Mesothelial cell of epicardium (in vitro differentiated cells): ENCODE measurements around the gene CLPTM1. TPM values are rescaled to one million over a fixed set of nuclear protein-coding genes. Genes with fewer than 3 reads are reported as not detected.

ENCODE experiments used
- DNase-seq, 2 experiments: peaks; one replicate each; pipeline ENCODE4 v3.0.0; 2021; ENCODE audit warnings: low spot score in 2 of 2; ENCODE audit not compliant: unreplicated experiment in 2 of 2
- H3K27ac Mint-ChIP-seq: 2 replicates; pipeline ENCODE4 v1.8.0; 2021; ENCODE audit warnings: mixed read lengths
- H3K27me3 Mint-ChIP-seq: 2 replicates; pipeline ENCODE4 v1.8.0; 2021; ENCODE audit warnings: low read depth, mixed read lengths
- H3K36me3 Mint-ChIP-seq: 2 replicates; pipeline ENCODE4 v1.8.0; 2021; ENCODE audit warnings: mixed read lengths
- H3K4me1 Mint-ChIP-seq: 2 replicates; pipeline ENCODE4 v1.8.0; 2021; ENCODE audit warnings: mixed read lengths
- H3K4me3 Mint-ChIP-seq: 2 replicates; pipeline ENCODE4 v1.8.0; 2021; ENCODE audit warnings: mild to moderate bottlenecking, moderate library complexity, mixed read lengths
- H3K9me3 Mint-ChIP-seq: 2 replicates; pipeline ENCODE4 v1.8.0; 2021; ENCODE audit warnings: mixed read lengths
- total RNA-seq: library from RNA; stranded (reverse); gene quantifications from 3 replicates; pipeline ENCODE4 v1.2.1, GENCODE V29; 2021
- TF ChIP-seq, protein P1 (sequence below): fragments of 200-600 bp; sonication (generic); IDR thresholded peaks from one replicate; pipeline ENCODE4 v1.5.0; 2021; ENCODE audit warnings: antibody characterized with exemption; ENCODE audit not compliant: unreplicated experiment

The CLPTM1 gene
- total RNA-seq, 1 donor from 2014 or later, result 85.6 TPM

DNA sequence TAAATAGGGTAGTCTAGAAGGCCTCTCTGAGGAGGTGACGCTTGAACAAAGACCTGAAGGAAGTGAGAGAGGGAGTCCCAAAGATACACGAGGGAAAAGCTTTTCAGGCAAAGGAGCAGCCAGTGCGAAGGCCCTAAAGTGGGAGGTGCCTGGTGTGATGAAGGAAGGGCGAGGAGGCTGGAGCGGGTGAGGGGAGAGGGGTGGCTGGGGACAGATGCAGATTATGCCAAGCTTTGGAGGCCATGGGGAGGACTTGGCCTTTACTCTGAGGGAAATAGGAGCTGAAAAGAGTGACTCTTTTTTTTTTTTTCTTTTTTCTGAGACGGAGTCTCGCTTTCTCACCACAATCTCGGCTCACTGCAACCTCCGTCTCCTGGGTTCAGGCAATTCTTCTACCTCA is 2.9 kb downstream of the CLPTM1 start:
- Mint-ChIP-seq H3K27me3 (no peaks in the 10 kb centered on the region), H3K9me3 (no peaks in the 10 kb centered on the region), H3K36me3 (peaks cover 8% of the 10 kb centered on the region), H3K27ac (no peak overlapping the region), H3K4me1 (peaks cover 22% of the 10 kb centered on the region), H3K4me3 (no peak overlapping the region)
- TF ChIP-seq, protein P1, sequence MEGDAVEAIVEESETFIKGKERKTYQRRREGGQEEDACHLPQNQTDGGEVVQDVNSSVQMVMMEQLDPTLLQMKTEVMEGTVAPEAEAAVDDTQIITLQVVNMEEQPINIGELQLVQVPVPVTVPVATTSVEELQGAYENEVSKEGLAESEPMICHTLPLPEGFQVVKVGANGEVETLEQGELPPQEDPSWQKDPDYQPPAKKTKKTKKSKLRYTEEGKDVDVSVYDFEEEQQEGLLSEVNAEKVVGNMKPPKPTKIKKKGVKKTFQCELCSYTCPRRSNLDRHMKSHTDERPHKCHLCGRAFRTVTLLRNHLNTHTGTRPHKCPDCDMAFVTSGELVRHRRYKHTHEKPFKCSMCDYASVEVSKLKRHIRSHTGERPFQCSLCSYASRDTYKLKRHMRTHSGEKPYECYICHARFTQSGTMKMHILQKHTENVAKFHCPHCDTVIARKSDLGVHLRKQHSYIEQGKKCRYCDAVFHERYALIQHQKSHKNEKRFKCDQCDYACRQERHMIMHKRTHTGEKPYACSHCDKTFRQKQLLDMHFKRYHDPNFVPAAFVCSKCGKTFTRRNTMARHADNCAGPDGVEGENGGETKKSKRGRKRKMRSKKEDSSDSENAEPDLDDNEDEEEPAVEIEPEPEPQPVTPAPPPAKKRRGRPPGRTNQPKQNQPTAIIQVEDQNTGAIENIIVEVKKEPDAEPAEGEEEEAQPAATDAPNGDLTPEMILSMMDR, result no peak
- DNase-seq, result no peak

DNA sequence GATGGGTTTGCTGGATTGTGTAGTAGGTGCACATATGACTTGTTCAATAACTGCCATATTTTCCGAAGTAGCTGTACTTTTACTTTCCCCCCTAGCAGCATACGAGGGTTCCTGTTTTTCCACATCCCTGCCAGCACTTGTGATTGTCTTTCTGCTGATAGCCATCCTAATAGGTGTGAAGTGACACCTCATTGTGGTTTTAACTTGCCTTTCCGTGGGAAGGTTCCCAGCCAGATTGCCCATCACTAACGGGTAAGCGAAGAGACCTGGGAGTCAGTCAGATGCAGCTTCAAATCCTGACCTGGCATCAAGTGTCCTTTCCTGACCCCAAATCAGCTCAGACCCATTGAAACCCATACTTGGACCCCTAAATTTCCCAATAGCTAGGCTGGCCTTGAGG is 4.5 kb downstream of the CLPTM1 start:
- no peak overlapping the region for H3K4me3 Mint-ChIP-seq
- H3K27me3 Mint-ChIP-seq, result no peaks in the 10 kb centered on the region
- no peak for DNase-seq
- no peaks in the 10 kb centered on the region for H3K9me3 Mint-ChIP-seq
- TF ChIP-seq, protein P1, result no peak
- peaks cover 11% of the 10 kb centered on the region for H3K36me3 Mint-ChIP-seq
- H3K4me1 Mint-ChIP-seq, result peaks cover 17% of the 10 kb centered on the region
- H3K27ac Mint-ChIP-seq, result no peak overlapping the region

DNA sequence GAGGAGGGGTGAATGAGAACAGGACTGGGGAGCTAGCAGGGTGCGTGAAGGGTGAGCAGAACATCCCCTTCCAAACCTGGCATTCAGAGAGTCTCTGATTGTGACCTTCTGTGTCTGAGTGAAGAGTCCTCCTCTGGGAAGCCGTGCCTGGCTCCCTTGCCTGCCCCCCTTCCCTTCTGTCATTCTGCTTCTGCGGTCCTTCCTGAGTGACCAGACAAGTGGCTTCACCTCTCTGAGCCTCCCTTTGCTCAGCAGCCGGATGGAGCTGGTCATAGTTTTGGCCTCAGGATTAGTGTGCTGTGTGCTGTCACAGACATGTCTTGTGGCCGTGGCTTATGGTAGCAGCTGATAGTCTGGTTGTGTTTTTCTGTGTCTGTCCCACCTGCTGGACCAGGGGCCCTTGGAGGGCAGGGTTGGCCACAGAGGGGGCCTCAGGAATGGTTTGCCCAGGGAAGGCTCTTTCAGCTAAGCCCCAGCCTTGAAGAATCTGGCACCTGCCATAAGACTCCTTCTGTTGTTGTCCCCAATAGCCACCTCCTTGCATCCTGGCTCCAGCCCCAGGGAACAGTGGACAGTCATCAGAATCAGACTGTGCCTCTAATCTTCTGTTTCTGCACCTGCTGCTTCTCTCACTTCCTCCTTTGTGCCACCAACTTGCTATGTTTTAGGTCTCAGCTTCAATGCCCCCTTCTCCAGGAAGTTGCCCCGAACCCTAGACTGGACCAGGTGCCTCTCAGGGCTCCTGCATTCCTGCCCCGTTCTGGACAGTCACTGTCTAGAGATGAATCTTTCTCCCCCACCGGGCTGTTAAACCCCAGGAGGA is 5.9 kb downstream of the CLPTM1 start:
- H3K27me3 Mint-ChIP-seq, result no peaks in the 10 kb centered on the region
- H3K36me3 Mint-ChIP-seq, result peaks cover 15% of the 10 kb centered on the region
- no peak overlapping the region for H3K4me3 Mint-ChIP-seq
- TF ChIP-seq, protein P1, result no peak
- DNase-seq, result no peak
- H3K9me3 Mint-ChIP-seq, result no peaks in the 10 kb centered on the region
- no peak overlapping the region for H3K27ac Mint-ChIP-seq
- peaks cover 11% of the 10 kb centered on the region for H3K4me1 Mint-ChIP-seq

DNA sequence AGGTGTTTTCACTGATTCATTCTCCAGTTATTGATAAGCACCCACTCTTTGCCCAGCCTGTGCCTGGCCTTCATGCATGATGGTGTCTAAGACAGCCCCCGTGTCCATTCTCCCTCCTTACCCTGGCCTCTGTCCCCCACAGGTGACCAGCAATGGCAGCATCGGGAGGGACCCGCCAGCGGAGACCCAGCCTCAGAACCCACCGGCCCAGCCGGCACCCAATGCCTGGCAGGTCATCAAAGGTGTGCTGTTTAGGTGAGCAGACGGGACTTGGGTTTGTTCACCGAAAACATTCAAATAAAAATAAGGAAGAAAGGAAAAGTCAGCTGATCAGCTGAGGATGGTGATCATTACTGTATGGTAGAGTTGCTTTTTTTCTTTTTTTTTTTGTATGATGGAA is 6.6 kb downstream of the CLPTM1 start:
- TF ChIP-seq, protein P1, result no peak
- Mint-ChIP-seq H3K27me3 (no peaks in the 10 kb centered on the region), H3K4me3 (no peak overlapping the region), H3K4me1 (peaks cover 4% of the 10 kb centered on the region), H3K36me3 (peaks cover 15% of the 10 kb centered on the region), H3K9me3 (no peaks in the 10 kb centered on the region), H3K27ac (no peak overlapping the region)
- DNase-seq, result no peak

DNA sequence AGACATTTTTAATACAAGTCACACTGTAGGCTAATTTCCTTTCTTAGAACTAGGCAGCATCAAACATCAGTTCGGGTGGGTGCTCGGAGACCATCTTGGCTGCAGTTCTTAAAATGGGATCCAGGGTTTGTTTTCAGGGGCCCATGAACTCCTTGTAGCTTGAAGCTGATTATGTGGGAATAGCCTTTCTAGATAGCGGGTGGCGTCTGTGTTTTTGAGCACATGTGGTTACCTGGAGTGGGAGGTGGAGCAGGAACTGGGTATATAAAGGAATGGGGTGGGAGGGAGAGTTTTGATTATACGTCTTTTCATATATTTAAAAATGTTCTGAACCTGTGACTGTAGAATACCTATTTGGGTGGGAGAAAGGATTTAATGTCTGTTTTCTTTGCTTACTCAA is 12.9 kb downstream of the CLPTM1 start:
- no peak for DNase-seq
- H3K36me3 Mint-ChIP-seq, result peaks cover 22% of the 10 kb centered on the region
- TF ChIP-seq, protein P1, result no peak
- no peaks in the 10 kb centered on the region for H3K27me3 Mint-ChIP-seq
- H3K9me3 Mint-ChIP-seq, result no peaks in the 10 kb centered on the region
- H3K4me1 Mint-ChIP-seq, result no peaks in the 10 kb centered on the region
- no peak overlapping the region for H3K27ac Mint-ChIP-seq
- H3K4me3 Mint-ChIP-seq, result no peak overlapping the region
